ENCODE results near the gene UPK3BL2. TPM values are rescaled to one million over a fixed set of nuclear protein-coding genes. Genes with fewer than 3 reads are reported as not detected.
"Not testable (repeated sequence)": the region's sequence is repeated elsewhere in the genome, so short reads cannot be mapped to it uniquely, and the experiment has no call there.

The UPK3BL2 gene, protein sequence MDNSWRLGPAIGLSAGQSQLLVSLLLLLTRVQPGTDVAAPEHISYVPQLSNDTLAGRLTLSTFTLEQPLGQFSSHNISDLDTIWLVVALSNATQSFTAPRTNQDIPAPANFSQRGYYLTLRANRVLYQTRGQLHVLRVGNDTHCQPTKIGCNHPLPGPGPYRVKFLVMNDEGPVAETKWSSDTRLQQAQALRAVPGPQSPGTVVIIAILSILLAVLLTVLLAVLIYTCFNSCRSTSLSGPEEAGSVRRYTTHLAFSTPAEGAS
- total RNA-seq = 88.8 TPM

DNA sequence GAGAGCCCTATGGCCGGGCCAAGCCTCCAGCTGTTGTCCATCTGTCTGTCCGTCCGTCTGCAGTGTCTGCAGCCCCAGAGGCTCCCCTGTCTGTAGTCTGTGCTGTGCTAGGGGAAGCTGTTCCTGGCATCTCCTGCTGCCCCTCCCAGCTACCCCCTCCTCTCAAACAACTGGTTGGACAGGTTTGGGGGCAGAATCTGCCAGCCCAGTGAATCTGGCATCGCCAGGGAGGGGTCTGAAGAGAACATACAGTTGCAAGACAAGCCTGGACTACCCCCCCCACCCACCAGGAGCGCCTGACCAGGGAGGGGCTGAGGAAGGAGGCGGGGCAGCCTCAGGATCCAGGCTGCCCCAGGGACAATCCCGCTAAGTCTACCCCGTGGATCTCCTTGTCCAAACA is at the start of gene UPK3BL2:
Gene UPK3BL2, minus strand, starts transcription at position 101 of the 400 bp plus-strand sequence. Its CDS starts 60 bp downstream, at position 41.
- peak; percentile 74 for ATAC-seq

DNA sequence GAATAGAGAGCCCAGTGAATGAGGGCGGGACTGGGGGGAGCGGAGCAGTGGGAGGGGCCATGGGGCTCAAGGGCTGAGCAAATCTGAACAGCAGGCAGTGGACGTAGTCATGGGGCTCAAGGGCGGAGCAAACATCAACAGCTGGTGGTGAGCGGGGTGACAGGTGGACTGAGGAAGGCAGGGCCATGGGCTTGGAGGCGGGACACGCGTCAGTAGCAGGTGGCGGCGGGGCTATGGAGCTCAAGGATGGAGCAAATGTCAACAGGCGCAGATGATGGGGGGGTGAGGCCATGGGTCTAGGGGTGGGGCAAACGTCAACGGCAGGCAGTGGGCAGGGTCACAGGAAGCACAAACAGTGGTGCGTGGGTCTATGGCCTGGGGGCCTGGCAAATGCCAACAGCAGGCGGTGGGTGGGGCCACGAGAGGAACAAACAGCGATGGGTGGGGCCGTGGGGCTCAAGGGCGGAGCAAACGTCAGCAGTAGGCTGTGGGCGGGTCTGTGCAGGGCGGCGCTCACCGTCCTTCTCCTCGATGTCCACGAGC is 49.1 kb upstream of the UPK3BL2 start:
- ATAC-seq = peak; percentile 75

DNA sequence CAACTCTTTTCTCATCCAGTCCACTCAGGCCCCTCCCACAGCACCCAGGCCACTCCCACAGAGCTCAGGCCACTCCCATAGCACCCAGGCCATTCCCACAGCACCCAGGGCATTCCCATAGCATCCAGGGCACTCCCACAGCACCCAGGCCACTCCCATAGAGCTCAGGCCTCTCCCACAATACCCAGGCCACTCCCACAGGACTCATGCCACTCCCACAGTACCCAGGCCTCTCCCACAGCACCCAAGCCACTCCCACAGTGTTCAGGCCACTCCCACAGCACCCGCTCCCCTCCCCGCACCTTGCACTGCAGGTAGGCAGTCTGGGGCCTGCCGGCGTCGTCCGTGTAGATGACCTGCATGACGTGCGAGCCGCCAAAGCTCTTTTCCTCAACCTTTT is 46.4 kb upstream of the UPK3BL2 start:
- ATAC-seq = peak; percentile 81

DNA sequence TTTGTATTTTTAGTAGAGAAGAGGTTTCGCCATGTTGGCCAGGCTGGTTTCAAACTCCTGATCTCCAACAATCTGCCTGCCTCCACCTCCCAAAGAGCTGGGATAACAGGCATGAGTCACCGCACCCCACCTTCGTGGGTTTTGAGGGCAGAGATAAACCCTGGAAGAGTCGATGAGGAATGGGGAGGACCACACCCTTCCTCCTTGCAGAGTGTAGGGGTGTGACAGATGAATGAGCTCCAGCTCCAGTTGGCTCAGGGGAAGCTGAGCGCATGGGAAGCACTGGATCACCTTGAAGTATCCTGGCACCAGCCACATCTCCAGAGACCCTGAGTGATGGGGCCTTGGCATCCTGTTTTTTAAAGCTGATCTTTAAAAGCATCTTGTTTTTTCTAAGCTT is 40.0 kb upstream of the UPK3BL2 start:
- ATAC-seq = peak; percentile 71

DNA sequence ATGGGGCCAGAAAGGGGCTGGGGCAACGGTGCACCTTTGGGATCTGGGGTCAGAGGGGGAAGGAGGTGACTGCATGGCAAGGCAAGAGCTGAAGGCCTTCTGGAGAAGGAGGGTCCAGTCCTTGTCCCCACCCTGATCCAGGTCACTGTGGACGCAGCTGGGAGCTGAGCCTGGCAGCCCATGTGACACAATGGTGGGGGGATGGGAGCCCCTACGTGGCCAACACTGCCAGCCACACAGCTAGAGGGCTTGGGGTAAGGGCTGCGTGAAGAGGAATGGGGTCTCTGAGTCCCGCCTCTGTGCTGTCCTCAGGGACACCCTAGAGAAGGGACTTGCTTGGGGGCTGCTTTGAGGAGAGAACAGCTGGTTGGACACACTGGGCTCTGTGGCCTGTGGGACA is 38.2 kb upstream of the UPK3BL2 start:
- not testable (repeated sequence) for ATAC-seq

DNA sequence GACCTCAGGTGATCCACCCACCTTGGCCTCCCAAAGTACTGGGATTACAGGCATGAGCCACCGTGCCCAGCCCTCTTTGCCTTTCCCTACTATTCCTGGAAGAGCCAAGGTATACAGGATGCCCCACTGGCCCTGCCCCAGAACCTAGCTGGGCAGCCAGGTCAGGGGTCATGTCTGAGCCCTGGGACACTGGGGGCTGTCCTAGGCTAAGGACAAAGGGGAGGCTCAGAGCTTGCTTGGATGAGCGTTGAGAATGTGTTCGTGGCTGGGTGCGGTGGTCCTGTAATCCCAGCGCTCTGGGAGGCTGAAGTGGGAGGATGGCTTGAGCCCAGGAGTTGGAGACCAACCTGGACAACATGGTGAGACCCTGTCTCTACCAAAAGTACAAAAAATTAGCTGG is 35.0 kb upstream of the UPK3BL2 start:
- peak; percentile 26 for ATAC-seq

DNA sequence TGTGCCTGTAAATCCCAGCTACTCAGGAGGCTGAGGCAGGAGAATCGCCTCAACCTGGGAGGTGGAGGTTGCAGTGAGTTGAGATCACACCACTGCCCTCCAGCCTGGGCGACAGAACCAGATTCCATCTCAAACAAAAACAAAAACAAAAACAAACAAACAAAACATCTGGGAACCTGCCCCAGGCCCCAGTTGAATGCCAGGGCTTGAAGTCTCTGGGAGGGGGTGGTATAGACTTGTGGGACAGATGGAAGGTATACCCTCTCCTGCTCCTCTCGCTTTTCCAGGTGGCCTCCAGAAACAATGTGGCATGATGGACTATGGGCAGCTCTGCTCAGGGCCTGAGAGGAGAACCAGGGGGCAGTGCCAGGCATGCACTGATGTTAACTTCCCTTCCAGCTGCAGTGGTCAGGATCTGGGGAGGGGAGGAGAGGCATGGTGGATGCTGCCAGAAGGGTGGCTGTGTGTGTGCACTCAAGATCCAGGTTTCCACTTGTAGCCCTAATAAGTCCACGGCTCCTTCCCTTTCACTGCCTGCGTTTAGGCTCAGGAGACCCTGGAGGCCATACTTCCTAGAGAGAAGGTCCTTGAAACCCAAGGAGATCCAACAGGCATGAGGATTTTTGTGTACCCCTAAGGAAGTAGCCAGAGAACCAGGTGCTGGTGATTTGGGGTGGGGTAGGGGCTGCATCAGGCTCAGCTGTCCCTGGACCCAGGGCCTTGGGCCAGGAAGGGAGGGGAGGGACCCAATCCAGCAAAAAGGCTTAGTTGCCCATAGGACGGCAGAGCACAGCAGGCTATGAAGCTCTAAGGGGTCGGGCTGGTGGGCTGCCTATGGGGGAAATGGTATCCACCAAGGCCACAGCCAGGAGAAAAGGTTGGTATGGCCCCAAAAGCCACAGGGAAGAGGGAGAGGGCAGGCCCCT is 34.1 kb upstream of the UPK3BL2 start:
- ATAC-seq = not testable (repeated sequence)

DNA sequence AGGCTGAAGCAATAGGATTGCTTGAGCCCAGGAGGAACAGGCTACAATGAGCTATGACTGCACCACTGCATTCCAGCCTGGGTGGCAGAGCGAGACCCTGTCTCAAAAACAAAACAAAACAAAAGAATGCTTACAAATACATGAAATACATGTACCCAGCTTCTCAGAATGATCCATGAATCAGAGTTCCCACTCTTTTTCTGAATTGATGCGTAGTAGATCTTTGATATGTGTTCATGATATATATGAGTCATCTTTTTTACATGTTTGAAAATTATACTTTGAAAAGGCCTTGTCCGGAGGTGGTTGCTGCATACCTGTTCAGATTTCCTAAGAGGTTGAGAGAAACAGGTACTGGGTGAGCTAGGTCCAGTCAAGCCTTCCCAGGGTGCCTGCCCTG is 32.9 kb upstream of the UPK3BL2 start:
- ATAC-seq = not testable (repeated sequence)

DNA sequence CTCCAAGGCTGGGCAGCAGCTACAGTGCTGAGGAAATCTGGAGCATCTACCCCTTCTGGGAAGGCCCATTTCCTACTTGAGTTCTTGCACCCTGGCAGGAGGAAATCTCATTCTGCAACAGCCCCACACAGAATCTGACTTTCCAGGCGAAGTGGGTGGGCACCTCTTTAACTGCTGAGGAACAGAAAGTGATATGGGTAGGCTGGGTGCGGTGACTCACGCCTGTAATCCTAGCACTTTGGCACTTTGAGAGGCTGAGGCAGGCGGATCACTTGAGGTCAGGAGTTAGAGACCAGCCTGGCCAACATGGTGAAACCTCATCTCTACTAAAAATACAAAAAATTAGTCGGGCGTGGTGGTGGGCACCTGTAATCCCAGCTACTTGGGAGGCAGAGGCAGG is 31.1 kb upstream of the UPK3BL2 start:
- ATAC-seq = not testable (repeated sequence)

DNA sequence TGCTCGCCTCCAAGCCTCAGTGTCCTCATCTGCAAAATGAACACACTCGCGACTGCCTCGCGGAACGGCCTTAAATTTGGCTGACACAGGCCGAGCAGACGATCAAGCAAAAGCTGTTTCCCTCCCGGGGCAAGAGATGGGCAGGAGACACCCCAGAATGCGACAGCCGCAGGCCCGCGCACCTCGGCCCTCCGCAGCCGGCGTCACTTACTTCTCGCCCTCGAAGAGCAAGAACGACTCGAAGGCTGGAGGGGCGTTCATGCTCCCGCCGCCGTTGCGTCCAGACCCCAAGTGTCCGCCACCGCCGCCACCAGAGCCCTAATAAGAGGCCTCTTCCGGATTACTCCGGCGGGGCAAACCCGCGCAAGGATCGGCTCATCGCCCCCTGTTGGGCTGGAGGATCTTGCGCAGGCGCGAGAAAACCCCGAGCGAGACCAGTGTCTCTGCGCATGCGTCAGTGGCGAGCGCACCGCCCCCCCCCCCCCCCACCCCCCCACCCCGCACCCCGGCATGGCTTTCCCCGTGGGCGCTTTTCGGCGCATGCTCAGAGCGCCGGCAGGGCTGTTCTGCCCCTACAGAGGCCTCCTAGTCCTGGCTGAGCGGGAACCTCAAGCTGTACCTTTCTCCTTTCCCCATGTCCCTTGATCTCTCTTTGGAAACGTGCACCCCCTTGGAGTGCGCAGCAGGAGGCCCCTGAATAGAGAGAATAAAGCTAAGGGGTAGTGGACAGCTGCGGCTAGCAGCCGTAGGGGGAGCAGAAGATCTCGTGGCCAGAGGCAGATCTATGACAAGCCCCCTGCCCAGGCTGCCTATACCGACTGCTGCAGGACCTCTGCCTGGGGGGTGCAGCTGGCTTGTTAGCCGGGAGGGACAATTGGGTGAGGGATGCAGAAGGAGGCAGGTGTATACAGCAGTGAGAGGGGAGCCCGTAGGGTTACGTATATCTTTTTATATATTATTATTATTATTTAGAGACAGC is 29.1 kb upstream of the UPK3BL2 start, which contains the start of gene POLR2J3:
Gene POLR2J3, minus strand, starts transcription at position 323 of the 979 bp plus-strand sequence. Its CDS starts 62 bp downstream, at position 261.
- ATAC-seq = peak; percentile 95

DNA sequence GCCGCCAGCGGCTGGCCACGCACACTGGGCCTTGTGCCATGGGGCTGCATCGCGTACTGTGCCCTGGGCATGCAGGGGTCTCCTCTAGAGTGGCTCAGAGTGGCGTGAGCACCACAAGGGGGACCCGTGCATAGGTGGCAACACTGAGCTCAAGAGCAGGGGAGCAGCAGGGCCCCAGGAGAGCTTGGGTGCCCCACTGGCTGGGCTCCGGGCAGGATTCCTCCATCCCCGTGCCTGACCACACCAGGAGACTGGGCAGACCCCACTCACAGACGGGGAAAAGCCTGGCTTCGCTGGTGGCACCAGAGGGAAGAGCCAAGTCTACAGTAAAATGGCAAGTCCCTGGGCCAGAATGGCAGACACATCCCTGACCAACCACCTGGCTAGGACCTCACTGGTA is 25.1 kb upstream of the UPK3BL2 start:
- not testable (repeated sequence) for ATAC-seq

DNA sequence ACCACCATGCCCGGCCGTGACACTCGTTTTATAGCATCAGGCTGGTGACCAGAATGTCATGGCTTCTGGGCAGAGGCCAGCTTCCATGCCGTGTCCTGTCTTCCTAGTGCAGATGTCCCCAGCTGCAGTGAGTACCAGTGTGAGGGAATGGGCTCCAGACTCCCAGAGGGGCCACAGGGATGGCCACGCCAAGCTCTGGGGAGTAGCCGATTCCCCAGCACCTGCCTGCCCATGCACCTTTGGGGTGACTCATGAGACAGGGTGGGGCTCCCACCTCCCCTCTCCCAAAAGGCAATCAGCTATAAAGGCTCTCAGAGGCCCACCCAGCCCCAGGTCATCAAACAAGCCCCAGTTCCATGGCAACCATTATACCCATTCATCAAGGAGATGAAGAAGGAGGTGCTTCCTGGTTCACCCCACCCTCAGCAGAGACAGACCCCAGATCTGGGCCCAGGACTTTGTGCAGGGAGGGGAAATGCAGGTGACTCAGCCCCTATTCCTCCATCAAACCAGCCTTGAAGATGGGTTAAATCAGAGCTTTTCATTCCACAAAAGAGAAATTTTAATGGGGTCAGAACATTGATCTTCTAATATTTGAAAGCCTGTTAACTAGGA is 7.4 kb upstream of the UPK3BL2 start, which contains the start of gene SPDYE2:
Gene SPDYE2, plus strand, starts transcription at position 419 of the 615 bp plus-strand sequence. CDS start 2,030 bp downstream, outside the sequence.
- ATAC-seq = peak; percentile 47

DNA sequence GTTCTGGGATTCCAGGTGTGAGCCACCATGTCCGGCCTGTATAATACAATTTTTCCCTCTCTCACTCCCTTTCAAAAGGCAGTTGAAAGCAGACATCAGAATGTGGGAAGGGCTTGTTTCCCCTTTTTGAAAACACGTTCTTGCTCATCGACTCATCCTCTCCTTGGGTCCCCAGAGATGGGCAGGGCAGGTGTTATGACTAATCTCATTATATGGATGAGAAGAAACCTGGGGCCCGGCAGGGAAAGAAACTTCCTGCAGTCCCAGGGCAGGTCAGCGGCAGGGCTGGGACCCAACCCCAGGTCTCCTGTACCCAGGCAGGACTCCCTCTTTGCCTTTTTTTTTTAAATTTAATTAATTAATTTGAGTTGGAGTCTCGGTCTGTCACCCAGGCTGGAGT is 2.9 kb upstream of the UPK3BL2 start:
- peak; percentile 70 for ATAC-seq

DNA sequence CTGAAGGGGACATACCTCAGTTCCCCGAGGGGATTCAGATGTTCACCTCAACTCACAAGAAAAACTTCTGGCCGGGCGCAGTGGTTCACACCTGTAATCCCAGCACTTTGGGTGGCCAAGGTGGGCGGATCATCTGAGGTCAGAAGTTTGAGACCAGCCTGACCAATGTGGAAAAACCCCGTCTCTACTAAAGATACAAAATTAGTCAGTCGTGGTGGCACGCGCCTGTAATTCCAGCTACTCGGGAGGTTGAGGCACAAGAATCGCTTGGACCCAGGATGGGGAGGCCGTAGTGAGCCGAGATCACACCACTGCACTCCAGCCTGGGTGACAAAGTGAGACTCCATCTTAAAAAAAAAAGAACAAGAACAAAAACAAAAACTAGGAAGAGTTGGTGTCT is 1.8 kb upstream of the UPK3BL2 start:
- ATAC-seq = not testable (repeated sequence)

DNA sequence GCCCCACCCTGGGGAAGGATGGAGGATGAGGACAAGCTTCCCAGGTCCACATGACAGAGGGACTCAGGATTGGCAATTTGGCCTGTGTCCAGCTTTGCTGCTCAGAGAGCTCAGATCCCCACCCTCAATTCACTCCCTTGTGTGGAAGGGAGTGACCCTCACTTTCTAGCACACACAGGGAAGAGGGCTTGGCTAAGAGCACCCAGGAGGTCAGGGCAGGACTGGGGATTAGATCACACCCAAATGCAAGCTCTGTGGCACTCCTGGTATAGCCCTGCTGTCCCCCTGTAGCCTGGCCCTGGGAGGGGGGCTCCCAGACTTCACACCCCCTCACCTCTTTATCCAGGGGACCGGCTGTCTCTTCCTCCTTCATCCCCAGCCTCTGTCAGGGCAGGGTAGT is 876 bp upstream of the UPK3BL2 start:
- peak; percentile 75 for ATAC-seq

DNA sequence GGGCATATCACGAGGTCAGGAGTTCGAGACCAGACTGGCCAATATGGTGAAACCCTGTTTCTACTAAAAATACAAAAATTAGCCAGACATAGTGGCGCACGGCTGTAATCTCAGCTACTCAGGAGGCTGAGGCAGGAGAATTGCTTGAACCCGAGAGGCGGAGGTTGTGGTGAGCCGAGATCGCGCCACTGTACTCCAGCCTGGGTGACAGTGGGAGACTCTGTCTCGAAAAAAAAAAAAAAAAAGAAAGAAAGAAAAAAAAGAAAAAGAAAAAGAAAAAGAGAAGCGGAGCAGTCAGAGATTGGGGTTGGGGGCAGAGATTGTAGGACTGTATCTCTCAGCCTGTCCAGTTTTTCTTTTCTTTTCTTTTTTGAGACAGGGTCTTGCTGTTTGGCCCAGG is 725 bp downstream of the UPK3BL2 start:
- ATAC-seq = not testable (repeated sequence)

DNA sequence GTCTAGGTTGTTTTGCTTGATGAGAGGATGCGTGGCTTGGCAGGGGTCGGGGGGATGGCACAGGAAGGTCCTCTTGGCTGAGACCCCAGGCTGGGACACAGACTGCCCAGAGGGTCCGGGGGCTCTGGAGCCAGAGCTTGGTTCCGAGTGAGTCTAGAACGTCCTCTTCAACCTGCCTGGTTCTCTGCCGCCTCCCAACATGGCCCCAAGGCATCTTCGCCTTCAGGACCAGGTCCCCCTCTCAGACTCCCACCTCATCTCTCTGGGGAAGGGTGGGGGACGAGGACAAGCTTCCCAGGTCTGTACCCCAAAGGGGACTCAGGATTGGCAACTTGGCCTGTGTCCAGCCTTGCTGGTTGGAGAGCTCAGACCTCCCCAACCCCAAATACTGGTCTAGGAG is 1.4 kb downstream of the UPK3BL2 start:
- not testable (repeated sequence) for ATAC-seq

DNA sequence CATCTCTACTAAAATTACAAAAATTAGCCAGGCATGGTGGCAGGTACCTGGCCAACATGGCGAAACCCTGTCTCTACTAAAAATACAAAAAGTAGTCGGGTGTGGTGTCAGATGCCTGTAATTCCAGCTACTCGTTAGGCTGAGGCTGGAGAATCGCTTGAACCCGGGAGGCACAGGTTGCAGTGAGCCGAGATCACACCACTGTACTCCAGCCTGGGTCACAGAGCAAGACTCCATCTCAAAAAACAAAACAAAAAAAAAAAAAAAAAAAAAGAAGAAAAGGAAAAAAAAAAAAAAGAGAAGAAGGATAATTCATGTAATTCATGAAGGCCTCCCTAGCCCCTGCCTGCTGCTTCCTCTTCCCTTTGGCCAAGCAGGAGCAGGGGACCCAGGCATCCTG is 2.9 kb downstream of the UPK3BL2 start:
- ATAC-seq = not testable (repeated sequence)

DNA sequence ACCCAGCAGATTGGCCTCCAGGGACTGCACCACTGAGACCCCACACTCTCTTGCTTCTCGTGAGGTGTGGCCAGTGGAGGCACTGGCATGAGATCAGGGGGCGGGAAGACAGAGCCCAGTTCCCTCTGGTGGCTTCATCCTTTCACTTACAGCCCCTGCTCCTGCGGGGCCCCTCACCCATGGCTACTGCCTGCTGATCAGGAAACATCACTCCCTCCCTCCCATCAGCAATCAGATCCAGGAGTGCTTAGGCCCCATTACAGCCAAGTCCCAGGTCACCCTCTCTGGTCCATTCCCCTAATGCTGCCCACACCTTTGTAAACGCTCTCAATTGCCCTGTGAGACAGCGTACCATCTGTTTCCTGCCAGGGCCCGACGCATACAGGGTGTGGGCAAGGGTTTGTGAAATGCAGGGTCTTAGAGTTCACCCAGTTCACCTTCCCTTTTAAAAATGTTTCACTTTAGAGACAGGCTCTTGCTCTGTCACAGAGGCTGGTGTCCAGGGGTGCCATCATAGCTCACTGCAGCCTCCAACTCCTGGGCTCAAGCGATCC is 8.4 kb downstream of the UPK3BL2 start:
- ATAC-seq = not testable (repeated sequence)

DNA sequence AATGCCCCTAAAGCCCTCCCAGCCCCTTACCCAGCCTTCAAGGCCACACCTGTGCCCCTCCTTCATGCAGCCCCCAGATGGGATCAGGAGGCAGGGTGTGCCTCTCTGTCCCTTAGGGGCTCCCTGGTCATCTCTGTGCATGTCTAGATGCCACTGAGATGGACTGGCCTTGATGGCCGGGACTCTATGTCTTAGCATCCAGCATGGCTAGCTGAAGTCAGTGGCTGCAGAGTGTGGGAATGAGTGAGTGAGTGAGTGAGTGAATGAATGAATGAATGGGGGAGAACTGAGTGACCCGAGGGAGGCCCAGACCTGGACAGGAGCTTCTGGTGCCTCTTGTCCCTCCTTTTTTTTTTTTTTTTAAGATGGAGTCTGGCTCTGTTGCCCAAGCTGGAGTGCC is 11.4 kb downstream of the UPK3BL2 start:
- peak; percentile 20 for ATAC-seq

DNA sequence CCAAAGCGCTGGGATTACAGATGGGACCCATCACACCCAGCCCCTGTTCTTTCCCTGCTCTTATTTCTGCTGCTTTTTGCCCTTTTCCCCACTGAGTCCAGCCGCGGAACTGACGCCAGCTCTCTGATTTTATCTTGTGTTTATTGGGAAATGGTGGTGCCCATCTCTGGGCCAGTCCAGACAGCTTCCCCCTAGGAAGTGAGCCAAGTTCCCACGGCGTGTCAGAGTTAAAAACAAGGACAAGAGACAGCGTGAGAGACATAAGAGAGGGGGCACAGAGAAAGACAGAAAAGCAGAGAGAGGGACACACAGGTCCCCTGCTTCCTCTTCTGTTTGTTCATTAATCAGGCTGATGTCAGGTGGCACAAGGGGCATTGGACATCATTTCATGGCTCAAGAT is 11.9 kb downstream of the UPK3BL2 start:
- peak; percentile 41 for ATAC-seq
